Neuron (in vitro differentiated cells): ENCODE results near the gene MUC3A.

Experiments used
- H2AFZ ChIP-seq: one replicate; pipeline ENCODE4 v1.6.1; 2013; ENCODE audit warnings: low read depth, mild to moderate bottlenecking, inconsistent platforms, low read length, moderate library complexity
- H3K27me3 ChIP-seq: one replicate; pipeline ENCODE4 v1.6.1; 2013; ENCODE audit warnings: low read length; ENCODE audit not compliant: insufficient read depth
- H3K36me3 ChIP-seq: one replicate; pipeline ENCODE4 v1.6.1; 2013; ENCODE audit warnings: low read length; ENCODE audit not compliant: insufficient read depth
- H3K4me1 ChIP-seq: one replicate; pipeline ENCODE4 v1.6.1; 2013; ENCODE audit warnings: low read length; ENCODE audit not compliant: insufficient read depth
- H3K4me3 ChIP-seq: 2 replicates; pipeline ENCODE4 v1.5.1; 2013; ENCODE audit warnings: mild to moderate bottlenecking, low read length, moderate library complexity
- H3K9me3 ChIP-seq: one replicate; pipeline ENCODE4 v1.6.1; 2013; ENCODE audit warnings: low read length

MUC3A gene

GRCh38 chr7:100951888-100952560 lies 2.7 kb downstream of the MUC3A start:
- Histone ChIP-seq H3K4me3 (no peak overlapping the region), H3K27me3 (peaks cover 18% of the 10 kb centered on the region), H3K9me3 (no peaks in the 10 kb centered on the region), H2AFZ (no peak overlapping the region), H3K4me1 (no peaks in the 10 kb centered on the region), H3K36me3 (no peaks in the 10 kb centered on the region)

- no peak overlapping the region for H2AFZ ChIP-seq
These were observed 3.3 kb downstream of the MUC3A start for GRCh38 chr7:100952641-100953040.

GRCh38 chr7:100957832-100958421 lies 8.6 kb downstream of the MUC3A start:
- Histone ChIP-seq H3K9me3 (peaks cover 4% of the 10 kb centered on the region), H3K27me3 (no peaks in the 10 kb centered on the region), H2AFZ (no peak overlapping the region)

More at GRCh38 chr7:100952641-100953040, 3.3 kb downstream of the MUC3A start:
- Histone ChIP-seq H3K4me3 (no peak overlapping the region), H3K36me3 (no peaks in the 10 kb centered on the region), H3K9me3 (no peaks in the 10 kb centered on the region), H3K27me3 (peaks cover 18% of the 10 kb centered on the region), H3K4me1 (no peaks in the 10 kb centered on the region)

GRCh38 chr7:100959894-100960293 lies 10.6 kb downstream of the MUC3A start:
- Histone ChIP-seq H2AFZ (no peak overlapping the region), H3K27me3 (peaks cover 7% of the 10 kb centered on the region), H3K9me3 (peaks cover 4% of the 10 kb centered on the region), H3K4me1 (no peaks in the 10 kb centered on the region), H3K36me3 (no peaks in the 10 kb centered on the region), H3K4me3 (no peak overlapping the region)

More at GRCh38 chr7:100957832-100958421, 8.6 kb downstream of the MUC3A start:
- H3K36me3 ChIP-seq = no peaks in the 10 kb centered on the region
- H3K4me1 ChIP-seq = no peaks in the 10 kb centered on the region
- no peak overlapping the region for H3K4me3 ChIP-seq

GRCh38 chr7:100962537-100962936 lies 13.2 kb downstream of the MUC3A start:
- no peaks in the 10 kb centered on the region for H3K4me1 ChIP-seq
- H3K4me3 ChIP-seq = no peak overlapping the region
- no peaks in the 10 kb centered on the region for H3K36me3 ChIP-seq
- H3K9me3 ChIP-seq = peaks cover 4% of the 10 kb centered on the region
- no peak overlapping the region for H2AFZ ChIP-seq
- H3K27me3 ChIP-seq = peaks cover 29% of the 10 kb centered on the region

- Histone ChIP-seq H3K4me1 (no peaks in the 10 kb centered on the region), H3K4me3 (no peak overlapping the region), H3K27me3 (peaks cover 37% of the 10 kb centered on the region), H3K9me3 (no peaks in the 10 kb centered on the region), H3K36me3 (no peaks in the 10 kb centered on the region), H2AFZ (no peak overlapping the region)
These were observed 14.1 kb downstream of the MUC3A start for GRCh38 chr7:100963386-100963785.

- H3K27me3 ChIP-seq = peaks cover 42% of the 10 kb centered on the region
- no peak overlapping the region for H3K4me3 ChIP-seq
- no peak overlapping the region for H2AFZ ChIP-seq
- no peaks in the 10 kb centered on the region for H3K9me3 ChIP-seq
- no peaks in the 10 kb centered on the region for H3K36me3 ChIP-seq
- H3K4me1 ChIP-seq = no peaks in the 10 kb centered on the region
These were observed 14.5 kb downstream of the MUC3A start for GRCh38 chr7:100963874-100964273.

GRCh38 chr7:100964630-100965029 lies 15.3 kb downstream of the MUC3A start:
- Histone ChIP-seq H3K9me3 (no peaks in the 10 kb centered on the region), H3K4me1 (no peaks in the 10 kb centered on the region), H2AFZ (no peak overlapping the region), H3K27me3 (peaks cover 49% of the 10 kb centered on the region), H3K4me3 (no peak overlapping the region), H3K36me3 (no peaks in the 10 kb centered on the region)

- Histone ChIP-seq H3K4me1 (no peaks in the 10 kb centered on the region), H3K27me3 (peaks cover 52% of the 10 kb centered on the region), H3K9me3 (no peaks in the 10 kb centered on the region), H2AFZ (no peak overlapping the region), H3K36me3 (no peaks in the 10 kb centered on the region), H3K4me3 (no peak overlapping the region)
These were observed 15.8 kb downstream of the MUC3A start for GRCh38 chr7:100965045-100965722.

- Histone ChIP-seq H3K27me3 (peaks cover 52% of the 10 kb centered on the region), H3K36me3 (no peaks in the 10 kb centered on the region), H2AFZ (no peak overlapping the region), H3K4me1 (no peaks in the 10 kb centered on the region), H3K9me3 (no peaks in the 10 kb centered on the region), H3K4me3 (no peak overlapping the region)
These were observed 16.6 kb downstream of the MUC3A start for GRCh38 chr7:100965723-100966541.

- no peak overlapping the region for H3K4me3 ChIP-seq
- H3K27me3 ChIP-seq = peaks cover 52% of the 10 kb centered on the region
- no peaks in the 10 kb centered on the region for H3K36me3 ChIP-seq
- no peaks in the 10 kb centered on the region for H3K9me3 ChIP-seq
- H2AFZ ChIP-seq = no peak overlapping the region
- no peaks in the 10 kb centered on the region for H3K4me1 ChIP-seq
These were observed 17.4 kb downstream of the MUC3A start for GRCh38 chr7:100966542-100967291.

GRCh38 chr7:100967292-100967863 lies 18.0 kb downstream of the MUC3A start:
- Histone ChIP-seq H3K9me3 (no peaks in the 10 kb centered on the region), H2AFZ (no peak overlapping the region), H3K36me3 (no peaks in the 10 kb centered on the region), H3K27me3 (peaks cover 52% of the 10 kb centered on the region), H3K4me3 (no peak overlapping the region), H3K4me1 (no peaks in the 10 kb centered on the region)
